Ovary (tissue), 10 donors: ENCODE data around the gene EDAR. TPM values are rescaled to one million over a fixed set of nuclear protein-coding genes. Genes with fewer than 3 reads are reported as not detected.

Experiments used
- DNase-seq, 5 donors: peaks; one replicate each; pipeline ENCODE4 v3.0.0-alpha.2; 2019 to 2020
- H3K27ac ChIP-seq, 2 donors: fragments of 200-600 bp; one replicate each; pipeline versions ENCODE4 v1.5.1 to v1.8.0; 2019 to 2022
- H3K27me3 ChIP-seq: fragments of 200-600 bp; one replicate; pipeline ENCODE4 v1.8.0; 2022
- H3K36me3 ChIP-seq: fragments of 200-600 bp; sonication (generic); one replicate; pipeline ENCODE4 v1.5.1; 2019
- H3K4me1 ChIP-seq: one replicate; pipeline ENCODE4 v1.8.1; 2013; ENCODE audit warnings: mild to moderate bottlenecking, moderate library complexity; ENCODE audit not compliant: insufficient read depth
- H3K4me3 ChIP-seq: fragments of 200-600 bp; sonication (generic); one replicate; pipeline ENCODE4 v1.5.1; 2017
- H3K9me3 ChIP-seq, 2 donors: fragments of 200-600 bp in 1 of 2; sonication (generic) in 1 of 2; one replicate each; pipeline versions ENCODE4 v1.5.1 to v1.8.1; 2013 to 2019; ENCODE audit warnings: mild to moderate bottlenecking in 1 of 2, moderate library complexity in 1 of 2
- EP300 ChIP-seq: sonication (generic); formaldehyde crosslinking; IDR thresholded peaks from one replicate; pipeline ENCODE4 v1.6.1; 2017; ENCODE audit warnings: antibody characterized with exemption
- POLR2A ChIP-seq: fragments of 450-650 bp; IDR thresholded peaks from one replicate; pipeline ENCODE4 v1.6.1; 2017; ENCODE audit warnings: antibody characterized with exemption, mild to moderate bottlenecking, moderate library complexity
- WGBS, 3 donors: extraction: QIAGEN DNeasy Blood & Tissue Kit in 1 of 3; methylation state at CpG; one replicate each; pipeline versions ENCODE4 v1.1.5 to v1.1.7; 2013 to 2017; 5-methylcytosine and 5-hydroxymethylcytosine counted together
- intact Hi-C, 4 donors: fragments of 100-400 bp; cut with DNase I; formaldehyde crosslinking; loops; one replicate each; pipeline versions ENCODE4 v1.11.0 to v1.15.1; 2022 to 2023
- long read RNA-seq, 3 donors: library from polyadenylated mRNA in 2 of 3; unstranded in 2 of 3; transcript quantifications; one replicate each; pipeline ENCODE4 v2.0.0 and lab custom pipeline, GENCODE V29; 2021 to 2026
- polyA plus RNA-seq, 2 donors: library from polyadenylated mRNA; stranded (reverse); fragments of 200-250 nt in 1 of 2; fragments of 350-450 nt in 1 of 2; fragmentation: Illumina TruSeq in 1 of 2; extraction: RNeasy Lipid Tissue Mini Kit (QIAGEN cat#74804) in 1 of 2; gene quantifications; one replicate each; pipeline ENCODE4 v1.2.3, GENCODE V29; 2013 to 2014
- total RNA-seq, 7 donors: library from RNA; depleted of rRNA in 2 of 7; stranded (reverse); fragments of >200 nt in 2 of 7; fragmentation: NEBNext Ultra II Directional in 3 of 7; extraction: Animal tissue kit (Norgen Biotek cat#: 25700) in 3 of 7; gene quantifications; one replicate each; pipeline versions ENCODE4 v1.1.0 to v1.2.4, GENCODE V29; 2016 to 2023
- TF ChIP-seq, protein P1 (sequence below), 3 donors: fragments of 450-650 bp in 2 of 3; fragments of 200-600 bp in 1 of 3; IDR thresholded peaks; one replicate each; pipeline versions ENCODE4 v1.5.1 to v1.8.0; 2016 to 2022; ENCODE audit warnings: antibody characterized with exemption in 3 of 3, mild to moderate bottlenecking in 1 of 3
- donor health status: DM: no; HTN: no; CAD: no; lungs with moderate emphysema.
- donor health status: DM: no; HTN: no; CAD: no.
- donor health status: Bipolar disorder and iron deficiency.
- donor health status: DM: yes; HTN: yes; CAD: no.
- donor health status: DM: no; HTN: no; CAD: no.
- donor health status: DM: yes; HTN: yes; CAD: no.

Gene EDAR
- total RNA-seq (under 1 TPM in 2 of 7 donors, not detected in 5; 0.11 to 0.13 TPM), polyA plus RNA-seq (under 1 TPM in 1 of 2 donors, not detected in 1; 0.11 TPM)
- long read RNA-seq, donor 1: 0 reads
- long read RNA-seq, donor 2: 0 reads
- long read RNA-seq, donor 3: 0 reads

DNA sequence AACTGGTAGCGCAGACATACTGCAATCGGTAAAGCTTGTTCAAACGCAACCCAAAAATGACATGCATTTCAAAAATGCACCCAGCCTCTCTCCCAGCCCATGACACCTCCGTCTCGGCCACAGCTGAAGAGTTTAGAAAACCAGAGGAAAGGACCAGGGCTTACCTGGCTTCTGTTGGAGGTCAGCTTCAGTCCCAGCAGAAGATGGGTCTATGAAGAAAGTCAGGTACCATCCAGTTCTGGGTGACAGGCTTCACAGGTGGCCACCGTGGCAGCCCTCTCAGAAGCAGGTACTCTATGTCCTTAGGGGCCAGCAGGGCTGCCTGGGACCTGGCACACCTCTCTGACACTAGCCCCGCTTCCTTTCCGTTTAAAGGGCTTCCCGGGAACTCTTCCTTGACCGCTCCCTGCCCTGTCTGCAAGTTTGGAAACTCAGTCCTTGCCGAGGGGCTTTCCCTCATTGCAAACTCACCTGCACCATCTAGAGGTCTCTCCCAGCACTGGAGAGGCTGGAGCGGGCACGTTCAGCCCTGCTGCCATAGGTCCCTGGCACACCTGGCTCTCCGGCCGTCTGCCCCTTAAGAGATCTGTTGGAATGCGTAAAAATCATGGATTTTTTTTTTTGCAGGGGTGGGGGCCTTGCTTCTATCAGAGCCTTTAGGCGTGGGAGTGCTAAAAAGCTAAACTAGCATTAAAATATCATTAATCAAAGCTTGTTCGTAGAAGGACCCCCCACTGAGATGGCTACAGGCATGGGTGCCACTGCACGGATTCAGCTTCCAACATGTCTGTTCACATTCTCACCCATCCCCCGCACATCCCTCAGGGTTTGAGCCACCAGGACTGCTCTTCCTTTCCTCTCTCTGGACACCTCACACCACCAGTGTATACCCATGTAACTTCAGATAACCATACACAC, at the start of gene EDAR:
EDAR (minus strand) TSS at position 425 of the 918 bp plus-strand sequence. CDS start 58,206 bp downstream, outside the sequence.
- no peaks in the 10 kb centered on the region for H3K9me3 ChIP-seq
- TF ChIP-seq POLR2A (no peak), EP300 (no peak)
- TF ChIP-seq, protein P1, sequence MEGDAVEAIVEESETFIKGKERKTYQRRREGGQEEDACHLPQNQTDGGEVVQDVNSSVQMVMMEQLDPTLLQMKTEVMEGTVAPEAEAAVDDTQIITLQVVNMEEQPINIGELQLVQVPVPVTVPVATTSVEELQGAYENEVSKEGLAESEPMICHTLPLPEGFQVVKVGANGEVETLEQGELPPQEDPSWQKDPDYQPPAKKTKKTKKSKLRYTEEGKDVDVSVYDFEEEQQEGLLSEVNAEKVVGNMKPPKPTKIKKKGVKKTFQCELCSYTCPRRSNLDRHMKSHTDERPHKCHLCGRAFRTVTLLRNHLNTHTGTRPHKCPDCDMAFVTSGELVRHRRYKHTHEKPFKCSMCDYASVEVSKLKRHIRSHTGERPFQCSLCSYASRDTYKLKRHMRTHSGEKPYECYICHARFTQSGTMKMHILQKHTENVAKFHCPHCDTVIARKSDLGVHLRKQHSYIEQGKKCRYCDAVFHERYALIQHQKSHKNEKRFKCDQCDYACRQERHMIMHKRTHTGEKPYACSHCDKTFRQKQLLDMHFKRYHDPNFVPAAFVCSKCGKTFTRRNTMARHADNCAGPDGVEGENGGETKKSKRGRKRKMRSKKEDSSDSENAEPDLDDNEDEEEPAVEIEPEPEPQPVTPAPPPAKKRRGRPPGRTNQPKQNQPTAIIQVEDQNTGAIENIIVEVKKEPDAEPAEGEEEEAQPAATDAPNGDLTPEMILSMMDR (IDR thresholded peaks at IDR 0.05): no peak
- DNase-seq: no peak
- H3K27me3 ChIP-seq: no peaks in the 10 kb centered on the region
- H3K4me3 ChIP-seq: no peak within 1 kb of the TSS
- no peaks in the 10 kb centered on the region for H3K4me1 ChIP-seq
- H3K27ac ChIP-seq: no peak within 1 kb of the TSS
- WGBS, 3 donors: 15 to 20% (median 16%) methylated on average over 20 of the region's 20 CpGs
- intact Hi-C loops: no loop called here
- H3K36me3 ChIP-seq: no peaks in the 10 kb centered on the region

DNA sequence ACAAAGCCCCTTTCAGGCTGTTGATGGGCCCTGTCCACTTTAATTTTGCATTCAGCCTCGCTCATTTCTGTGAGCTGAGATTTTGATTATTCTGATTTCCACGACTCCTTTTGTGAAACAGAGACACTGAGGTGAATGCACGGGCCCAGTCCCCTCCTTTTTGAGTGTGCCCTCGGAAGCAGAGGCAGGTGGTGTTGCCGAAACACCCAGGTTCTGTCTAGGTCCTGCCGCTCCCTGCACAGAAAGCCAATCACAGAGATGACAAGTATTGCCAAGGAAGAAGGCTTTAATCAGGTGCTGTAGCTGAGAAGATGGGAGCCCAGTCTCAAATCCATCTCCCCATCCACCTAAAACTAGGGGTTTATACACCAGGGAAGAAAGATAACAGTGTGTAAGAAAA, 44.2 kb upstream of the EDAR start:
- intact Hi-C loops: no loop called here
- TF ChIP-seq EP300 (no peak), POLR2A (no peak)
- TF ChIP-seq, protein P1 (IDR thresholded peaks at IDR 0.05): no peak
- H3K9me3 ChIP-seq: no peaks in the 10 kb centered on the region
- 95 to 96% (median 96%) methylated on average over 6 of the region's 6 CpGs for WGBS, 3 donors
- no peaks in the 10 kb centered on the region for H3K36me3 ChIP-seq
- DNase-seq: no peak
- H3K27me3 ChIP-seq: no peaks in the 10 kb centered on the region
- peaks cover 1% of the 10 kb centered on the region for H3K4me1 ChIP-seq
- no peak overlapping the region for H3K27ac ChIP-seq
- no peak overlapping the region for H3K4me3 ChIP-seq

- Histone ChIP-seq H3K36me3 (no peaks in the 10 kb centered on the region), H3K4me1 (peaks cover 1% of the 10 kb centered on the region), H3K27ac (no peak overlapping the region), H3K4me3 (no peak overlapping the region), H3K9me3 (no peaks in the 10 kb centered on the region), H3K27me3 (no peaks in the 10 kb centered on the region)
- TF ChIP-seq POLR2A (no peak), EP300 (no peak)
- TF ChIP-seq, protein P1 (IDR thresholded peaks at IDR 0.05): no peak
- WGBS, 3 donors: 63 to 68% (median 63%) methylated on average over 9 of the region's 9 CpGs
- no peak for DNase-seq
- intact Hi-C loops: no loop called here
Observed at GRCh38 chr2:109032229-109032820, 43.3 kb upstream of the EDAR start.

GRCh38 chr2:109031476-109032228, 42.6 kb upstream of the EDAR start:
- no peak for TF ChIP-seq EP300
- TF ChIP-seq POLR2A: no peak
- TF ChIP-seq, protein P1 (IDR thresholded peaks at IDR 0.05): no peak
- Histone ChIP-seq H3K36me3 (no peaks in the 10 kb centered on the region), H3K4me3 (peak overlapping the region; percentile 42), H3K9me3 (no peaks in the 10 kb centered on the region), H3K27ac (no peak overlapping the region), H3K27me3 (no peaks in the 10 kb centered on the region), H3K4me1 (peaks cover 1% of the 10 kb centered on the region)
- intact Hi-C loops: no loop called here
- peak; percentile 10 to 54 (median 24) for DNase-seq
- 0 to 1% (median 1%) methylated on average over 41 to 51 of the region's 51 CpGs for WGBS, 3 donors
